Loucy (cell line): ENCODE measurements around the gene PREPL.

Experiments used
- H2AFZ ChIP-seq: fragments of 200-600 bp; sonication (generic); 2 replicates; pipeline ENCODE4 v1.6.0; 2016; ENCODE audit warnings: antibody characterized with exemption, mild to moderate bottlenecking, low read length, moderate library complexity
- H3F3A ChIP-seq: fragments of 200-600 bp; 2 replicates; pipeline ENCODE4 v1.6.0; 2016; ENCODE audit warnings: antibody characterized with exemption, low read depth, mild to moderate bottlenecking
- H3K27me3 ChIP-seq: fragments of 200-600 bp; sonication (generic); 2 replicates; pipeline ENCODE4 v1.6.1; 2014; ENCODE audit warnings: low read length, mild to moderate bottlenecking; ENCODE audit not compliant: insufficient read depth, poor library complexity, severe bottlenecking
- H3K36me3 ChIP-seq: fragments of 200-600 bp; sonication (generic); 2 replicates; pipeline ENCODE4 v1.6.1; 2016; ENCODE audit warnings: low read length; ENCODE audit not compliant: insufficient read depth
- H3K4me1 ChIP-seq: fragments of 200-600 bp; sonication (generic); 2 replicates; pipeline ENCODE4 v1.5.1; 2014; ENCODE audit warnings: low read length, mild to moderate bottlenecking; ENCODE audit not compliant: insufficient read depth, poor library complexity, severe bottlenecking
- H3K4me2 ChIP-seq: fragments of 200-600 bp; sonication (generic); 2 replicates; pipeline ENCODE4 v1.6.0; 2014; ENCODE audit warnings: antibody characterized with exemption, low read length, low read depth, mild to moderate bottlenecking; ENCODE audit not compliant: poor library complexity, severe bottlenecking
- H3K4me3 ChIP-seq: fragments of 200-600 bp; sonication (generic); 2 replicates; pipeline ENCODE4 v1.5.1; 2014; ENCODE audit warnings: low read length, mild to moderate bottlenecking, mixed read lengths; ENCODE audit not compliant: poor library complexity, severe bottlenecking
- H3K79me2 ChIP-seq: fragments of 200-600 bp; sonication (generic); 2 replicates; pipeline ENCODE4 v1.6.1; 2014; ENCODE audit warnings: low read length; ENCODE audit not compliant: insufficient read depth
- H3K9ac ChIP-seq: fragments of 200-600 bp; sonication (generic); 2 replicates; pipeline ENCODE4 v1.6.0; 2014; ENCODE audit warnings: mild to moderate bottlenecking, low read depth, low read length, moderate library complexity; ENCODE audit not compliant: poor library complexity, severe bottlenecking
- H3K9me2 ChIP-seq: fragments of 200-600 bp; sonication (generic); replicated peaks from 2 replicates; pipeline ENCODE4 v1.6.1; 2016; ENCODE audit warnings: low read depth, low read length, mixed read lengths
- H3K9me3 ChIP-seq: fragments of 200-600 bp; sonication (generic); 2 replicates; pipeline ENCODE4 v1.6.1; 2014; ENCODE audit warnings: mild to moderate bottlenecking, antibody characterized with exemption, low read length, low read depth; ENCODE audit not compliant: insufficient read depth
- H4K20me1 ChIP-seq: fragments of 200-600 bp; sonication (generic); 2 replicates; pipeline ENCODE4 v1.6.0; 2014; ENCODE audit warnings: antibody characterized with exemption, low read length, mild to moderate bottlenecking; ENCODE audit not compliant: insufficient read depth, poor library complexity, severe bottlenecking
- EZH2phosphoT487 ChIP-seq: fragments of 200-600 bp; IDR thresholded peaks from 2 replicates; pipeline ENCODE4 v1.6.1; 2018; ENCODE audit warnings: antibody characterized with exemption, mild to moderate bottlenecking, moderate library complexity, borderline replicate concordance
- TF ChIP-seq, protein P1 (sequence below): fragments of 200-600 bp; sonication (generic); conservative IDR thresholded peaks from 2 replicates; pipeline ENCODE4 v1.5.1; 2014; ENCODE audit warnings: mild to moderate bottlenecking, antibody characterized with exemption, low read length

The PREPL gene

DNA sequence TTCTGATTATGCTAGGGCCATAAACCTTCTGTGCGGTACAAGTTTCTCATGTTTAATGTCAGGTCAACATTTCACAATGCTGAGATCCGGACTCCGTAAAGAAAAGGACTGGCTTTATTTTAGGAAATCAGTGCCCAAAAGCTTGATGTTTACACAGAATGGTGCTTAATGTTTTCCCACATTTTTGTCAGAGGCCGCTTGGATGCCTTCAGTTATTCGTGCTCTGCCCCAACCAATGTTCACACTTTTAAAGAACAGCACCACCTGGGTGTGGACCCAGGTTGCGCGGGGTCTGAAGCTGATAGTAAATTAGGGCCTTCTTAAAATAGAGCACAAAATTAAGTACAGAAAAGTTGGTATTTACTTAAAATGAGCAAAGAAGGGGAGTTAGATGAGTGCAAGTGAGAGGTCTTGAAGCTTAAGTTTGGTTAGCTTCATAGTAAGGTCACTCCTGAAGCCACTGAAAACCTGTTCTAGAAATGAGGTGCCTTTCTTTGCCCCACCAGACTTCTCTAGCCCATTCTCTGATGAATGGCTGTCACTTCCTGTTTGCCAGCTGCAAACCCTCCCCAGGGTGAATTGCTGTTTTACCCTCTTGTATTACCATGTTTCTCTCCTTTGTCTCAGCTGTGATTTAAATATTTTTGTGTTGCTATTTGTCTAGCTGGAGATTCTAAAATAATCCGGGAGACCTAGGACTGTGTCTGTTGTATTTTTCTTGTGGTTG, 65.5 kb downstream of the PREPL start:
- Histone ChIP-seq H3K4me1 (peaks cover 9% of the 10 kb centered on the region), H4K20me1 (no peaks in the 10 kb centered on the region), H3K79me2 (no peaks in the 10 kb centered on the region), H3K36me3 (no peaks in the 10 kb centered on the region), H3K4me2 (no peak overlapping the region), H3K4me3 (no peak overlapping the region), H3F3A (no peaks in the 10 kb centered on the region), H3K9me2 (no peaks in the 10 kb centered on the region), H3K27me3 (no peaks in the 10 kb centered on the region), H3K9ac (no peak overlapping the region), H3K9me3 (no peaks in the 10 kb centered on the region), H2AFZ (peak overlapping the region; percentile 36)
- TF ChIP-seq, protein P1, sequence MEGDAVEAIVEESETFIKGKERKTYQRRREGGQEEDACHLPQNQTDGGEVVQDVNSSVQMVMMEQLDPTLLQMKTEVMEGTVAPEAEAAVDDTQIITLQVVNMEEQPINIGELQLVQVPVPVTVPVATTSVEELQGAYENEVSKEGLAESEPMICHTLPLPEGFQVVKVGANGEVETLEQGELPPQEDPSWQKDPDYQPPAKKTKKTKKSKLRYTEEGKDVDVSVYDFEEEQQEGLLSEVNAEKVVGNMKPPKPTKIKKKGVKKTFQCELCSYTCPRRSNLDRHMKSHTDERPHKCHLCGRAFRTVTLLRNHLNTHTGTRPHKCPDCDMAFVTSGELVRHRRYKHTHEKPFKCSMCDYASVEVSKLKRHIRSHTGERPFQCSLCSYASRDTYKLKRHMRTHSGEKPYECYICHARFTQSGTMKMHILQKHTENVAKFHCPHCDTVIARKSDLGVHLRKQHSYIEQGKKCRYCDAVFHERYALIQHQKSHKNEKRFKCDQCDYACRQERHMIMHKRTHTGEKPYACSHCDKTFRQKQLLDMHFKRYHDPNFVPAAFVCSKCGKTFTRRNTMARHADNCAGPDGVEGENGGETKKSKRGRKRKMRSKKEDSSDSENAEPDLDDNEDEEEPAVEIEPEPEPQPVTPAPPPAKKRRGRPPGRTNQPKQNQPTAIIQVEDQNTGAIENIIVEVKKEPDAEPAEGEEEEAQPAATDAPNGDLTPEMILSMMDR = peak; percentile 68
- no peak for TF ChIP-seq EZH2phosphoT487

DNA sequence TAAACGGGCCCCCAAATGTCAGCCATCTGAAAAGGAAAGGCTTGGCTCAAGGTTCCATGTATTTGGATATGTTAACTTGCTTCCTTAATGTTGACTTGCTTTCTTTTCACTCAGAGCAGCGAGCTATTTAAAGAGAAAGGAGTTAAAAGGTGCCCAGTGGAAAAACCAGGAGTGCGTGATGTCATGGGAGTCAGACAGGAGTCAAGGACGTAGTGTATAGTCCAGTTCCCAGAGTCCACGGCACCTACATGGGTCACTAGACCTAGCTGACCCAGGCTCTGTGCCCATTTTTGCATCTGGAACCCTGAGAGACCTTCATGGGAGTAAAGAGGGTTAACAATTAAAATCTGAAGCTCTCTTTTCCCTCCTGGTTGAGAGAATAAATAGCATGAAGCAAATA, 66.2 kb downstream of the PREPL start:
- no peaks in the 10 kb centered on the region for H4K20me1 ChIP-seq
- no peaks in the 10 kb centered on the region for H3K79me2 ChIP-seq
- no peak overlapping the region for H3K4me3 ChIP-seq
- TF ChIP-seq, protein P1 = no peak
- no peak for TF ChIP-seq EZH2phosphoT487
- H3F3A ChIP-seq = no peaks in the 10 kb centered on the region
- no peak overlapping the region for H3K9ac ChIP-seq
- H3K9me2 ChIP-seq = no peaks in the 10 kb centered on the region
- no peaks in the 10 kb centered on the region for H3K27me3 ChIP-seq
- H3K9me3 ChIP-seq = no peaks in the 10 kb centered on the region
- H2AFZ ChIP-seq = no peak overlapping the region
- peaks cover 9% of the 10 kb centered on the region for H3K4me1 ChIP-seq
- H3K4me2 ChIP-seq = no peak overlapping the region
- H3K36me3 ChIP-seq = no peaks in the 10 kb centered on the region

DNA sequence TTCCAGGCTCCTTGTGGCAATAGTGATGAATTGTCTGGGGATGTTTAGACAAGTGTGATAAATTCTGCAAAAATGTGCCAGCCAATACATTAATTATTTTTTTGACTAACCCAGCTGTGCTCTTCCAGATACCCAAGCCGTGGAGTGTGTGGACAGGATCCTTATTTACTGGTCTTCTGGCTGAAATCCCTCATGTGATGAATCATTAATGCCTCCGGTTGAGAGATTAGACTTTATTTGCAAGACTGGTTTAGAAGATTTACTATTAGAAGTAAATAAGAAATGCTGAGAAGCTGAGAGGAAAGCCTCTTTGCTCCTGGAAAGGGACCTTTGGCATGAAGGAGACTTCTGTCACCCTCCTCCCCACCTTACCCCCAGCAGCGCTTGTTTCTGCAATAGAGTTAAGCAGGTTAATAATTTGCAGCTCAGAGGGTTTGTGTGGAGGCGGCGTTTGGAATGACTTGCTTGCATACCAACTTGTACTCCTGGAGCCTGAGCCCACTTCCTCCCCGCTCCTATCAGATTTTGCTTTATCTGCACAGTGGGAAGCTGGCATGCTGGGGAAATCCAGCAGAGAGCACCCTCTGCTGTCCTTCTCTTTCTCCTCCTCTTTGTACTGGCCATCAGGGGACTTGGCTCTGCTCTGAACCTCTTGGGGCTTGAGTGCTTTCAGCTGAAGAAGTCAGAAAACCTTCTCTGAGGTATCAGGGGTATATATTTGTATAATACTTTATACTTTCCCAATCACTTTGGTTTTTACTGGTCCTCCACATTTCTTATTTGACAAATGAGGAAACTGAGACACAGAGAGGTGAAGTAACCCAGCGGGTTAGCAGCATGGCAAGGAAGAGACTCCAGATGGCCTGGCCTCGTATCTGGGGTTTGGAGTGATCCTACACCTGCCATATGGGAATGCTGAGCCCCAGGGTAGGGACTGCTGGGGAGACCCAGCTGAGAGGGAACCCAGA, 69.7 kb downstream of the PREPL start:
- H3K36me3 ChIP-seq = no peaks in the 10 kb centered on the region
- H3F3A ChIP-seq = no peaks in the 10 kb centered on the region
- H3K4me1 ChIP-seq = peaks cover 8% of the 10 kb centered on the region
- H3K79me2 ChIP-seq = no peaks in the 10 kb centered on the region
- no peaks in the 10 kb centered on the region for H3K9me2 ChIP-seq
- H2AFZ ChIP-seq = no peak overlapping the region
- H3K9ac ChIP-seq = no peak overlapping the region
- TF ChIP-seq EZH2phosphoT487 = no peak
- TF ChIP-seq, protein P1 = peak; percentile 68
- H3K4me2 ChIP-seq = no peak overlapping the region
- no peaks in the 10 kb centered on the region for H4K20me1 ChIP-seq
- no peaks in the 10 kb centered on the region for H3K27me3 ChIP-seq
- H3K4me3 ChIP-seq = no peak overlapping the region
- no peaks in the 10 kb centered on the region for H3K9me3 ChIP-seq
